Duodenal mucosa (tissue), 2 donors: Measurements from ENCODE around the gene REEP3.

Source experiments
- H3K27ac ChIP-seq: one replicate; pipeline ENCODE4 v1.7.0; 2013; ENCODE audit warnings: low read depth, low read length
- H3K27me3 ChIP-seq, 2 donors: one replicate each; pipeline ENCODE4 v1.7.0; 2013; ENCODE audit warnings: low read length in 2 of 2, control low read depth in 1 of 2; ENCODE audit not compliant: insufficient read depth in 2 of 2, control insufficient read depth in 1 of 2
- H3K36me3 ChIP-seq, 2 donors: one replicate each; pipeline ENCODE4 v1.7.0; 2013; ENCODE audit warnings: low read length in 2 of 2, control low read depth in 1 of 2; ENCODE audit not compliant: insufficient read depth in 2 of 2, control insufficient read depth in 1 of 2
- H3K4me1 ChIP-seq, 2 donors: one replicate each; pipeline ENCODE4 v1.7.0; 2013; ENCODE audit warnings: low read length in 2 of 2, control low read depth in 1 of 2; ENCODE audit not compliant: insufficient read depth in 2 of 2, control insufficient read depth in 1 of 2
- H3K4me3 ChIP-seq, 2 donors: one replicate each; pipeline ENCODE4 v1.7.0; 2013; ENCODE audit warnings: low read length in 2 of 2, low read depth in 1 of 2
- H3K9ac ChIP-seq, 2 donors: one replicate each; pipeline ENCODE4 v1.7.0; 2013; ENCODE audit warnings: low read length in 2 of 2, low read depth in 1 of 2
- H3K9me3 ChIP-seq, 2 donors: one replicate each; pipeline ENCODE4 v1.7.0; 2013; ENCODE audit warnings: low read length in 2 of 2, control low read depth in 1 of 2; ENCODE audit not compliant: control insufficient read depth in 1 of 2

The REEP3 gene

GRCh38 chr10:63600540-63600939 lies 79.3 kb downstream of the REEP3 start:
- Histone ChIP-seq H3K36me3 (peaks cover 4 to 15% of the 10 kb centered on the region in 2 donors), H3K9me3 (no peaks in the 10 kb centered on the region), H3K4me3 (no peak overlapping the region), H3K27me3 (no peaks in the 10 kb centered on the region), H3K4me1 (peaks cover 3 to 19% of the 10 kb centered on the region in 2 donors), H3K9ac (no peak overlapping the region), H3K27ac (no peak overlapping the region)

DNA sequence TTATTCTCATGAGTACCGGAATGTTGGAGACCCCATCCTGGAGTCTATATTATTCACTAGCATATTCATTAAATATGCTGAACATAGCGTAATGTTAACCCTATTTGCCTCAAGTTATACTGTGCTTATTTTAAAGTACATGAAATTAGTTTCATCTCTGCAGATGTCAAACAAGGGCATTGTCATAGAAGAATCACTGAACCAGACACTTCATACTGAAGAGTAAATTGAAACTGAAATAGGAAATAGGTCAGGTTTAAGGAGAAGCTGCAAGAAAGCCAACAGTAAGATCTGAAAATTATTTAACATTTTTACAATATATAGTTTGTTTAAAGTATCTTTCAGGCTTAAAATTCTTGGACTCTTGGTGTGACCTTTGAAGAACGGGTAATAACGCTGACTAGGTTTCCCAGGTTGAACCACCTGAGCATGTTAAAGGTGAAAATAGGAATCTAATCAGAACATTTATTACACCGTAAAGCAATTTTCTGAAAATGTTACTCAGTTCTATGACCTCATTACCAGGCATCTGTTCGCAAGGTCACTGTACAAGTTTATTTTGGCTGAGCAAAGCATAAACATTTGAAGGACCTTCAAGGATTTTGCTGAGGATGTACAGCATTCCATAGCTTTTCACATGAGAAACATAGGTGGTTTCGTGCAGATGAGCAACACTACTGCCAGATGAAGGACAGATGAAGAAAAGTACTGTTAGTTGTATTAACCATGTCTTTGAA lies 82.7 kb downstream of the REEP3 start:
- Histone ChIP-seq H3K9ac (no peak overlapping the region), H3K4me1 (peaks cover 3 to 24% of the 10 kb centered on the region in 2 donors), H3K4me3 (no peak overlapping the region), H3K36me3 (peaks cover 3 to 5% of the 10 kb centered on the region in 2 donors), H3K27ac (no peak overlapping the region), H3K9me3 (no peaks in the 10 kb centered on the region), H3K27me3 (no peaks in the 10 kb centered on the region)

DNA sequence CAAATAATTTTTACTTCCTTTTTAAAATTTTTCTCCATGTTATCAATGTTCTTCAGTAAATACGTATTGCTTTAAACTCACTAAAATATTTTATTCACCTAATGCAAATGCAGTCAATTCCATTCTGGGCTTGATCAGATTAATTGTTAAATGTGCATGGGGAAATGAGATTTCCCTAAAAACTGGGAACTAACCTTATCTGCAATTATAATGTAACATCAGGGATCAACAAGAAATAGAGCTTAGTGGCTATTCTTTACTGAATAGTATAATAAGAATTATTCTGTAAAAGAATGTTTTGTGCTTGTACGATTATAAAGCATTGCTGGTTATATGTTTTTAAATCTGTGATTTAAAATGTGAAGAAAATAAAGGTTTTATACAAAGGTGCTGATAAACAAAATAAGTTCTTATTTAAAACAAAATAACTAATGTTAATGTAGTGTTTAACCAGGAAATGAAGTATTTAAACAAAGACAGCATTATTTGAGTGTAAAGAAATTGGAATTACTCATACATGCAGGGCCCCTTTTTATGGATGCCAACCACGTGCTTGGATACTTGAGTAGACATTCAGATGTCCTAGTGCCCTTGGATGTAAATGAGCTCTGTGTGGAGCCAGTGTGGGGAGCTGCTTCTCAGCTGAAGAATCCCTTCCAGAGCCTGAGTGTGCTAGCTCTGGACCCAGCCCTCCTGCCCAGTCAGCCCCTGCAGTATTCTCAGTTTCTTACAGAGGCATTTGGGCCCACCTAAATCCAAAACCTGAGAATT lies 84.2 kb downstream of the REEP3 start:
- no peak overlapping the region for H3K4me3 ChIP-seq
- no peaks in the 10 kb centered on the region for H3K9me3 ChIP-seq

GRCh38 chr10:63608511-63608910 lies 87.3 kb downstream of the REEP3 start:
- no peak overlapping the region for H3K4me3 ChIP-seq
- H3K27me3 ChIP-seq, result no peaks in the 10 kb centered on the region
- H3K9ac ChIP-seq, result no peak overlapping the region
- no peak overlapping the region for H3K27ac ChIP-seq
- no peaks in the 10 kb centered on the region for H3K9me3 ChIP-seq
- H3K4me1 ChIP-seq, result peaks cover 3 to 22% of the 10 kb centered on the region in 2 donors
- H3K36me3 ChIP-seq, result peaks cover 3 to 5% of the 10 kb centered on the region in 2 donors

More for the DNA sequence above, 84.2 kb downstream of the REEP3 start:
- Histone ChIP-seq H3K36me3 (peaks cover 0 to 5% of the 10 kb centered on the region in 2 donors), H3K27ac (no peak overlapping the region), H3K9ac (no peak overlapping the region), H3K27me3 (no peaks in the 10 kb centered on the region), H3K4me1 (peaks cover 3 to 24% of the 10 kb centered on the region in 2 donors)

- no peak overlapping the region for H3K27ac ChIP-seq
- H3K36me3 ChIP-seq, result peaks cover 3 to 5% of the 10 kb centered on the region in 2 donors
- H3K9me3 ChIP-seq, result no peaks in the 10 kb centered on the region
- no peaks in the 10 kb centered on the region for H3K27me3 ChIP-seq
- H3K4me1 ChIP-seq, result no peaks in the 10 kb centered on the region
- no peak overlapping the region for H3K9ac ChIP-seq
- H3K4me3 ChIP-seq, result no peak overlapping the region
These were observed 89.9 kb downstream of the REEP3 start for GRCh38 chr10:63611078-63611477.

- Histone ChIP-seq H3K27me3 (no peaks in the 10 kb centered on the region), H3K27ac (no peak overlapping the region), H3K9me3 (no peaks in the 10 kb centered on the region), H3K4me1 (no peaks in the 10 kb centered on the region), H3K9ac (no peak overlapping the region), H3K4me3 (no peak overlapping the region), H3K36me3 (peaks cover 0 to 3% of the 10 kb centered on the region in 2 donors)
These were observed 93.2 kb downstream of the REEP3 start for GRCh38 chr10:63614371-63614891.

- no peaks in the 10 kb centered on the region for H3K4me1 ChIP-seq
- no peak overlapping the region for H3K27ac ChIP-seq
- no peaks in the 10 kb centered on the region for H3K9me3 ChIP-seq
- peaks cover 0 to 4% of the 10 kb centered on the region in 2 donors for H3K36me3 ChIP-seq
- H3K4me3 ChIP-seq, result no peak overlapping the region
- H3K27me3 ChIP-seq, result no peaks in the 10 kb centered on the region
- no peak overlapping the region for H3K9ac ChIP-seq
These were observed 97.4 kb downstream of the REEP3 start for GRCh38 chr10:63618552-63618951.

- Histone ChIP-seq H3K4me1 (no peaks in the 10 kb centered on the region), H3K27ac (no peak overlapping the region), H3K27me3 (no peaks in the 10 kb centered on the region), H3K9ac (no peak overlapping the region), H3K9me3 (no peaks in the 10 kb centered on the region), H3K36me3 (peaks cover 0 to 4% of the 10 kb centered on the region in 2 donors), H3K4me3 (no peak overlapping the region)
These were observed 98.2 kb downstream of the REEP3 start for GRCh38 chr10:63619426-63619825.

DNA sequence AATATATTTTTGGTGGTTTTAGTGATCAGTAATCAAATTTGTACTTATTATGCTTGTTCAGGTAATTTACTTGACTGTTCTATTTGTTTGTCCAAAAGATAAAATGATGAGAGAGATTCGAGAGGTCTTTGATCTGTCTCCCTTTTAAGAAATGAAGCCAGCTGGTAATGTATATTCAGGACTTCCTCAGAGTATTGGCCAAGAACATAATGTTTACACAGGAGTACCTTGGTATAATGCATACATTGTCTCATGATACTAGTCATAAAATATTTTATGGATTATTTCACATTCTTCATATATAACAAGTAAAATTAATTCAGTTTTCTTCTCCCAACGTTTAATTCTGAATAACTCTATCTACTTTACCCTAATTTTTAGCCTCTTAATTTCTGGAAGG lies 100.9 kb downstream of the REEP3 start:
- Histone ChIP-seq H3K4me1 (no peaks in the 10 kb centered on the region), H3K4me3 (no peak overlapping the region)

GRCh38 chr10:63624701-63625100 lies 103.5 kb downstream of the REEP3 start:
- Histone ChIP-seq H3K9me3 (no peaks in the 10 kb centered on the region), H3K9ac (no peak overlapping the region)

More for the DNA sequence above, 100.9 kb downstream of the REEP3 start:
- Histone ChIP-seq H3K9me3 (no peaks in the 10 kb centered on the region), H3K27ac (no peak overlapping the region), H3K9ac (no peak overlapping the region), H3K27me3 (no peaks in the 10 kb centered on the region), H3K36me3 (peaks cover 0 to 4% of the 10 kb centered on the region in 2 donors)

More at GRCh38 chr10:63624701-63625100, 103.5 kb downstream of the REEP3 start:
- no peak overlapping the region for H3K4me3 ChIP-seq
- no peaks in the 10 kb centered on the region for H3K27me3 ChIP-seq
- peaks cover 11 to 23% of the 10 kb centered on the region in 2 donors for H3K4me1 ChIP-seq
- no peak overlapping the region for H3K27ac ChIP-seq
- peaks cover 0 to 4% of the 10 kb centered on the region in 2 donors for H3K36me3 ChIP-seq
